Retina (tissue), 1 donor: ENCODE data around the gene IL7R.
"Not testable (repeated sequence)": the region's sequence is repeated elsewhere in the genome, so short reads cannot be mapped to it uniquely, and the experiment has no call there.

Experiments used
- DNase-seq: peaks from one replicate; pipeline ENCODE4 v3.0.0-alpha.2; 2016

Gene IL7R

DNA sequence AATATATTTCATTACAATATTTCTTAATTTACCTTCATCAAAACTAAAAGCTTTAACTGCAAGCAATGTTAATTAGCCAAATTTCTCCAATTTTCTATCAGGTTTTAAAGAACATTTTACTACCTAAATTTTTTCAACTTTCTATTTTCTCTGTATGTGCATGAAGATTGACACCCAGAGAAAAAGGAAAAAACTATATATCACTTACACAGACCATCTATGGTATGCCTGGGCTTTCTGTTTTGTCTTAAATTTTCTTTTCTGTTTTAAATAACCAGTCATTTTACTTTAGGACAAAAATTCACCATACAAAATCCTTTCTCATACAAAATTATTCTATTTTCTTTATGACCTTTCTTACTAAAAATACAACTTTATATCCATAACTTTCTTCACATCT is 13.8 kb upstream of the IL7R start:
- DNase-seq = no peak

DNA sequence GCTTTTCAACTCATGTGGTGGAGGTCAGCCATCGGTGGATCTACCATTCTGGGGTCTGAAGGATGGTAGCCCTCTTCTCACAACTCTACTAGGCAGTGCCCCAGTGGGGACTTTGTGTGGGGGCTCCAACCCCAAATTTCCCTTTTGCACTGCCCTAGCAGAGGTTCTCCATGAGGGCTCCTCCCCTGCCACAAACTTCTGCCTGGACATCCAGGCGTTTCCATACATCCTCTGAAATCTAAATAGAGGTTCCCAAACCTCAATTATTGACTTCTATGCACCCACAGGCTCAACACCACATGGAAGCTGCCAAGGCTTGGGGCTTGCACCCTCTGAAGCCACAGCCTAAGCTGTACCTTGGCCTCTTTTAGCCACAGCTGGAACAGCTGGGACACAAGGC is 11.2 kb upstream of the IL7R start:
- not testable (repeated sequence) for DNase-seq

GRCh38 chr5:35847491-35847890 is 9.2 kb upstream of the IL7R start:
- DNase-seq = no peak

GRCh38 chr5:35847961-35848360 is 8.7 kb upstream of the IL7R start:
- DNase-seq = no peak

DNA sequence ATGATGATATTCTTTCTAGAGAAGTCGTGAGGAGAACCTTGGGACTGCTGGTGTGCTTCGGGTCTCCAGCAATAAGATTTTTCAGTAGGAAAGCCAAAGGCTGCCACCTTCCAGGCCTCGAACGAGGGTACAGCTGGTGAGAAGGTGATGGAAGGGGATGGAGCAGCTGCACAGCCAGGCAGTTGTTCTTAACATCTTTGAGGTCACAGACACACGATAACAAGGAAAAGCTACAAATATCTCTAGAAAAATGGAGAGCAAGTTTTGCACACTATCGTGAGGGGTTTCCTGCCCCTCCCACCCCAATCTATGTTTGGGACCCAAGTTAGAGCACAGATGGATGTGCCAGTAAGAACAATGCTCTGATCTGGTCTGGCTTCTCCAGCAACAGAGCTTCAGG is 6.8 kb upstream of the IL7R start:
- no peak for DNase-seq

GRCh38 chr5:35850967-35851680 is 5.6 kb upstream of the IL7R start:
- DNase-seq = no peak

- DNase-seq = no peak
These were observed 4.5 kb upstream of the IL7R start for GRCh38 chr5:35852084-35852734.

GRCh38 chr5:35852773-35853172 is 3.9 kb upstream of the IL7R start:
- DNase-seq = no peak

GRCh38 chr5:35853631-35854030 is 3.1 kb upstream of the IL7R start:
- DNase-seq = no peak

DNA sequence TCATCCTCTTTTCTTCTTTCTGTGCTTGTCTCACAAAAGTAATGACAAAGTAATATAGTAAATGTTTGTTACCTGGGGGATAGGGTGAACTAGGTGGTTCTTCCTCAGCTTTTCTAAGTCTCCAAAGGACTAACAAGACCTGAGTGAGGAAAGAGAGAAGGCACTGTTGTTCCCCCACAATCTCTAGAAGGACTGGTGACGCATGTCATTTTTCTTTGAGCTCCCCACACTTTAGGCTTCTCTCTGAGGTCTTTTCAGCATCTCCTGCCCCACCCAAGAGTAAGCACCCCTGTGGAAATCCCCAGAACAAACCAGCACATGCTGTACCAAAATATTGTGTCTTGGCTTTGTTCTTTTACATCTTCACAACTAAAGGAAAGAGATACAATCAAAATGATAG is 2.4 kb upstream of the IL7R start:
- DNase-seq = no peak

- no peak for DNase-seq
These were observed 1.5 kb upstream of the IL7R start for GRCh38 chr5:35855187-35855586.

- not testable (repeated sequence) for DNase-seq
These were observed 416 bp upstream of the IL7R start for GRCh38 chr5:35856186-35856764.

GRCh38 chr5:35857606-35858205 is 1.0 kb downstream of the IL7R start:
- DNase-seq = no peak

- DNase-seq = peak; percentile 68
These were observed 2.5 kb downstream of the IL7R start for GRCh38 chr5:35859101-35859661.

- no peak for DNase-seq
These were observed 4.0 kb downstream of the IL7R start for GRCh38 chr5:35860686-35861085.

- DNase-seq = no peak
These were observed 5.0 kb downstream of the IL7R start for GRCh38 chr5:35861718-35862117.

GRCh38 chr5:35862126-35862525 is 5.4 kb downstream of the IL7R start:
- DNase-seq = no peak

DNA sequence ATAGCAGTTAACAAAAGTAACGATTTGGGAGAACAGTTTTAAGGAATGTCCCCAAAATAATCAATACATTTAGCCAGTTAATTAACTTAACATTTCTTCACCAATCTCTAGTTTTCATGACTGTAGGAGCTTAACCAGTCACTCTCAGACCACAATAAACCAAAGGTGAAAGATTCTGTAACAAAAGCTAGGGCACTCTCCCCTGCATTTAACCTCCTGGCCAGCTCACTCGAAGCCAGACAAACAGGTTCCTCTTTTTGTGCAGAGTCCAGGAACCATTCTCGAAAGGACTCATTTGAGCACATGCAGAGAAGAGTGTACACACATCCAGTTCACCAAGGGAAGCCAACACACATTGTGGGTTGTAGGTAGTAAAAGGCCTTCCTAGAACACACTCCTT is 6.5 kb downstream of the IL7R start:
- DNase-seq = no peak

GRCh38 chr5:35867998-35868397 is 11.3 kb downstream of the IL7R start:
- DNase-seq = no peak

DNA sequence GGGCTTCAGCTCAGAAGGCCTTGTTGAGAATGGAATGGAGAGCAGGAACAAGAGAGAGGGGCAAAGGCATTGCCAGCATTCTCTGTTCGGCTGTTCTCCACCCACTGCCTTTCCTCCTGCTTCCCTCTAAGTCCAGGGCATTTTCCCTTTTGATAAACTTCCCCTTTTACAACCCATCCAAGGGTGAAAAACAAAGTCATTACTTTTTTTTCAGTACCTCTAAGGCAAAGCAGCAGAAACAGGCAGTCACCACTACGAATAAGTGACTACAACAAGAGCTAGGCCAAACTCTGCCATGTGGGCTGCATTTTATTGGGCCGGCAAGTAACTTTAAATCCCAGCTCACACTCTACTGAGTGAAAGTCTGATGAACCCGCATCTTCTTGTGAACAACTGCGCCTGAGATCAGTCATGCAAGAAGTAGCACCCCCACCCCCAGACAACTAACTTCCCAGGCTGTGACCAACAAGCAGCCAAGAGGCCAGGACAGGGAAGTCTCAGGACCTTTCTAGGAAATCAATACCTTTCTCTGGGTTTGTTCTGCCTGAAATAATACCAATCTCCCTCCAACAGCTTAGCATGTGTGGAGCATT is 13.1 kb downstream of the IL7R start:
- no peak for DNase-seq

- no peak for DNase-seq
These were observed 13.9 kb downstream of the IL7R start for GRCh38 chr5:35870605-35871004.

DNA sequence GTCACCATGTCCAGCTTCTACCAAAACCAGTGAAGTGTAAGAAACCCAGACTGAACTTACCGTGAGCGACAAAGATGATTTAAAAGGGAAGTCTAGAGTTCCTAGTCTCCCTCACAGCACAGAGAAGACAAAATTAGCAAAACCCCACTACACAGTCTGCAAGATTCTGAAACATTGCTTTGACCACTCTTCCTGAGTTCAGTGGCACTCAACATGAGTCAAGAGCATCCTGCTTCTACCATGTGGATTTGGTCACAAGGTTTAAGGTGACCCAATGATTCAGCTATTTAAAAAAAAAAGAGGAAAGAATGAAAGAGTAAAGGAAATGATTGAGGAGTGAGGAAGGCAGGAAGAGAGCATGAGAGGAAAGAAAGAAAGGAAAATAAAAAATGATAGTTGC is 19.8 kb downstream of the IL7R start:
- no peak for DNase-seq

DNA sequence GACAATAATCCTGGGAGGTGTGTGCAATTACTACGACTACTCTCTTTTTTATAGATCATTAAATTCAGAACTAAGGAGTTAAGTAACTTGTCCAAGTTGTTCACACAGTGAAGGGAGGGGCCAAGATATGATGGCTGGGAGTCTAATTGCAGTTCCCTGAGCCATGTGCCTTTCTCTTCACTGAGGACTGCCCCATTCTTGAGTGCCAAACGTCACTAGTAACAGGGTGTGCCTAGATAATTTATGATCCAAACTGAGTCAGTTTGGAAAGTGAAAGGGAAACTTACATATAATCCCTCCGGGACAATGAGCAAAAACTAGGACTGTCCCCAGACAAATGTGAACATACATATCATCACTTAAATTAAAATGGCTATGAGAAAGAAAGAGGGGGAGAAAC is 20.2 kb downstream of the IL7R start:
- DNase-seq = no peak
